A673 (cell line): ENCODE data around the gene MYO5B. TPM values are rescaled to one million over a fixed set of nuclear protein-coding genes. Genes with fewer than 3 reads are reported as not detected.

Source experiments
- BruUV-seq: library from RNA; stranded (reverse); fragments of 400-500 nt; replicated peaks from 2 replicates; lab custom pipeline; 2021; lab: Mats Ljungman, UMichigan
- CTCF ChIA-PET: fragments of 300-600 bp; sonication (Branson Sonifier 250); formaldehyde crosslinking; loops from one replicate; lab custom pipeline; 2022; ENCODE audit warnings: antibody characterized with exemption; lab: Charles Lee
- POLR2A ChIA-PET: fragments of 300-600 bp; sonication (Branson Sonifier 250); formaldehyde crosslinking; loops from one replicate; lab custom pipeline; 2022; ENCODE audit warnings: antibody characterized with exemption; ENCODE audit not compliant: low non-redundant PET; lab: Charles Lee
- DNase-seq: peaks from one replicate; pipeline ENCODE4 v3.0.0-alpha.2; 2015; ENCODE audit warnings: low spot score
- H3K27ac ChIP-seq: fragments of 200-600 bp; sonication (generic); 2 replicates; pipeline ENCODE4 v1.5.1; 2016; ENCODE audit warnings: mixed run types, low read depth, mild to moderate bottlenecking, mixed read lengths, antibody characterized with exemption, low read length; ENCODE audit not compliant: poor library complexity, severe bottlenecking
- H3K27me3 ChIP-seq: fragments of 200-600 bp; sonication (generic); replicated peaks from 2 replicates; pipeline ENCODE4 v1.6.1; 2017; ENCODE audit warnings: mixed run types, low read depth, mild to moderate bottlenecking, mixed read lengths, antibody characterized with exemption, low read length; ENCODE audit not compliant: insufficient read depth, poor library complexity
- H3K36me3 ChIP-seq: fragments of 200-600 bp; sonication (generic); 2 replicates; pipeline ENCODE4 v1.6.1; 2016; ENCODE audit warnings: mixed run types, mild to moderate bottlenecking, mixed read lengths, antibody characterized with exemption, low read length; ENCODE audit not compliant: insufficient read depth, poor library complexity, severe bottlenecking
- H3K4me1 ChIP-seq: fragments of 200-600 bp; sonication (generic); 2 replicates; pipeline ENCODE4 v1.6.1; 2017; ENCODE audit warnings: mixed run types, mild to moderate bottlenecking, mixed read lengths, antibody characterized with exemption, low read length; ENCODE audit not compliant: insufficient read depth, poor library complexity, severe bottlenecking
- H3K4me3 ChIP-seq: fragments of 200-600 bp; sonication (generic); 2 replicates; pipeline ENCODE4 v1.5.1; 2016; ENCODE audit warnings: low read depth, mixed run types, mild to moderate bottlenecking, mixed read lengths, low read length; ENCODE audit not compliant: poor library complexity, severe bottlenecking
- H3K9me3 ChIP-seq: fragments of 200-600 bp; sonication (generic); 2 replicates; pipeline ENCODE4 v1.6.1; 2016; ENCODE audit warnings: mixed run types, low read depth, mild to moderate bottlenecking, mixed read lengths, antibody characterized with exemption, low read length; ENCODE audit not compliant: poor library complexity, severe bottlenecking
- EZH2 ChIP-seq: fragments of 200-600 bp; sonication (generic); IDR thresholded peaks from 2 replicates; pipeline ENCODE4 v1.6.1; 2017; ENCODE audit warnings: borderline replicate concordance, low read depth, mild to moderate bottlenecking, mixed read lengths, antibody characterized with exemption, low read length; ENCODE audit not compliant: poor library complexity, severe bottlenecking
- intact Hi-C: fragments of 100-400 bp; cut with micrococcal nuclease; formaldehyde crosslinking; loops from one replicate; pipeline ENCODE4 v1.10.0; 2022; ENCODE audit not compliant: unreplicated experiment
- microRNA-seq: library from miRNA; unstranded; fragments of <30 nt; microRNA quantifications from one replicate; pipeline ENCODE4 v1.2.0, GENCODE V29; 2021
- total RNA-seq: library from RNA; stranded (reverse); gene quantifications from 2 replicates; pipeline ENCODE4 v1.2.3, GENCODE V29; 2021
- TF ChIP-seq, protein P1 (sequence below): fragments of 300-800, 200-600 bp; sonication (generic); conservative IDR thresholded peaks from 2 replicates; pipeline ENCODE4 v1.5.1; 2017; ENCODE audit warnings: low read depth, mild to moderate bottlenecking, antibody characterized with exemption, low read length, moderate library complexity, mixed read lengths

Gene MYO5B
- total RNA-seq, 1 experiment from 2014 or later, result 0.30 TPM

DNA sequence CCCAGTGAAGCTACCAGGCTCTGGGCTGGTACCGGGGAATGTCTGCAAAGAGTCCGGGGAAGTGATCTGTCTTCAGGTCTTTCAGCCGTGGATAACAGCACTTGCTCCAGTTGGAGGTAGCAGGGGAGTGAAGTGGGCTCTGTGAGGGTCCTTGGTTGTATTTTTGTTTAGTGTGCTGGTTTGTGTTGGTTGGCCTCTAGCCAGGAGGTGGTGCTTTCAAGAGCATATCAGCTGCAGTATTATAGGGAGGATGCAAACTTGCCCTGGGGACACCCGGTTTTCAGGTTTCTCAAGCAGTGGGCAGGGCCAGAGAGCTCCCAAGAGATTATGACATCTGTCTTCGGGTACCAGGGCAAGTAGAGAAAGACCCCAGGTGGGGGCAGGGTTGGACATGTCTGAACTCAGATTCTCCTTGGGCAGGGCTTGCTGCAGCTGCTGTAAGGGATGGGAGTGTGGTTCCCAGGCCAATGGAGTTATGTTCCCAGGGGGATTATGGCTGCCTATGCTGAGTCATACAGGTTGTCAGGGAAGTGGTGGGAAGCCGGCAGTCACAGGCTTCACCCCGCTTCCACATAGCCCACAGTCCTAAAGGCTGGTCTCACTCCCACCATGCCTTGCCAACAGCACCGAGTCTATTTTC is 416.0 kb downstream of the MYO5B start:
- Histone ChIP-seq H3K27ac (no peak overlapping the region), H3K36me3 (peaks cover 2% of the 10 kb centered on the region), H3K4me3 (no peak overlapping the region), H3K9me3 (no peaks in the 10 kb centered on the region), H3K4me1 (peaks cover 7% of the 10 kb centered on the region), H3K27me3 (no peaks in the 10 kb centered on the region)
- no TSS peak for BruUV-seq
- DNase-seq, result peak; percentile 27
- ChIA-PET CTCF (no interaction called here), POLR2A (no interaction called here)
- TF ChIP-seq EZH2, result no peak
- TF ChIP-seq, protein P1, sequence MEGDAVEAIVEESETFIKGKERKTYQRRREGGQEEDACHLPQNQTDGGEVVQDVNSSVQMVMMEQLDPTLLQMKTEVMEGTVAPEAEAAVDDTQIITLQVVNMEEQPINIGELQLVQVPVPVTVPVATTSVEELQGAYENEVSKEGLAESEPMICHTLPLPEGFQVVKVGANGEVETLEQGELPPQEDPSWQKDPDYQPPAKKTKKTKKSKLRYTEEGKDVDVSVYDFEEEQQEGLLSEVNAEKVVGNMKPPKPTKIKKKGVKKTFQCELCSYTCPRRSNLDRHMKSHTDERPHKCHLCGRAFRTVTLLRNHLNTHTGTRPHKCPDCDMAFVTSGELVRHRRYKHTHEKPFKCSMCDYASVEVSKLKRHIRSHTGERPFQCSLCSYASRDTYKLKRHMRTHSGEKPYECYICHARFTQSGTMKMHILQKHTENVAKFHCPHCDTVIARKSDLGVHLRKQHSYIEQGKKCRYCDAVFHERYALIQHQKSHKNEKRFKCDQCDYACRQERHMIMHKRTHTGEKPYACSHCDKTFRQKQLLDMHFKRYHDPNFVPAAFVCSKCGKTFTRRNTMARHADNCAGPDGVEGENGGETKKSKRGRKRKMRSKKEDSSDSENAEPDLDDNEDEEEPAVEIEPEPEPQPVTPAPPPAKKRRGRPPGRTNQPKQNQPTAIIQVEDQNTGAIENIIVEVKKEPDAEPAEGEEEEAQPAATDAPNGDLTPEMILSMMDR, result no peak
- intact Hi-C loops, result no loop called here

Small RNA genes lying within 50 kb of the gene (microRNA-seq; reads per million reads assigned to microRNA genes)
- gene MIR4320, result not detected

Other genes starting within 250 kb of the MYO5B start
- gene CFAP53, start 71.3 kb upstream of the MYO5B start, total RNA-seq, result 0.22 and 0.26 TPM in 2 replicates
- gene MBD1, start 86.4 kb upstream of the MYO5B start, total RNA-seq, result 65.2 and 70.8 TPM in 2 replicates
- 89.5 and 94.5 TPM in 2 replicates for gene CXXC1, start 92.5 kb upstream of the MYO5B start, total RNA-seq
- gene SKA1, start 179.9 kb upstream of the MYO5B start, total RNA-seq, result 37.3 and 41.8 TPM in 2 replicates